Progenitor cell of endocrine pancreas (in vitro differentiated cells): Measurements from ENCODE around the gene BPIFB2. TPM values are rescaled to one million over a fixed set of nuclear protein-coding genes. Genes with fewer than 3 reads are reported as not detected.

Experiments
- DNase-seq: peaks from one replicate; pipeline ENCODE4 v3.0.0; 2021; ENCODE audit warnings: low spot score; ENCODE audit not compliant: unreplicated experiment
- H3K27ac Mint-ChIP-seq: 2 replicates; pipeline ENCODE4 v1.8.0; 2021; ENCODE audit warnings: mild to moderate bottlenecking, moderate library complexity, mixed read lengths
- H3K27me3 Mint-ChIP-seq: 2 replicates; pipeline ENCODE4 v1.8.0; 2021; ENCODE audit warnings: mixed read lengths
- H3K36me3 Mint-ChIP-seq: 2 replicates; pipeline ENCODE4 v1.8.0; 2022; ENCODE audit warnings: mixed read lengths; ENCODE audit not compliant: insufficient read depth
- H3K4me1 Mint-ChIP-seq: 2 replicates; pipeline ENCODE4 v1.8.0; 2021; ENCODE audit warnings: low read depth, mixed read lengths
- H3K4me3 Mint-ChIP-seq: 2 replicates; pipeline ENCODE4 v1.8.0; 2021; ENCODE audit warnings: low read depth, mild to moderate bottlenecking, moderate library complexity, mixed read lengths
- H3K9me3 Mint-ChIP-seq: 2 replicates; pipeline ENCODE4 v1.8.0; 2021; ENCODE audit warnings: low read depth, mixed read lengths
- CTCF ChIP-seq: fragments of 200-600 bp; sonication (generic); IDR thresholded peaks from one replicate; pipeline ENCODE4 v1.5.0; 2021; ENCODE audit warnings: antibody characterized with exemption, mild to moderate bottlenecking; ENCODE audit not compliant: unreplicated experiment
- total RNA-seq: library from RNA; stranded (reverse); gene quantifications from 2 replicates; pipeline ENCODE4 v1.2.1, GENCODE V29; 2021

The BPIFB2 gene
- total RNA-seq, 1 donor from 2014 or later = not detected

DNA sequence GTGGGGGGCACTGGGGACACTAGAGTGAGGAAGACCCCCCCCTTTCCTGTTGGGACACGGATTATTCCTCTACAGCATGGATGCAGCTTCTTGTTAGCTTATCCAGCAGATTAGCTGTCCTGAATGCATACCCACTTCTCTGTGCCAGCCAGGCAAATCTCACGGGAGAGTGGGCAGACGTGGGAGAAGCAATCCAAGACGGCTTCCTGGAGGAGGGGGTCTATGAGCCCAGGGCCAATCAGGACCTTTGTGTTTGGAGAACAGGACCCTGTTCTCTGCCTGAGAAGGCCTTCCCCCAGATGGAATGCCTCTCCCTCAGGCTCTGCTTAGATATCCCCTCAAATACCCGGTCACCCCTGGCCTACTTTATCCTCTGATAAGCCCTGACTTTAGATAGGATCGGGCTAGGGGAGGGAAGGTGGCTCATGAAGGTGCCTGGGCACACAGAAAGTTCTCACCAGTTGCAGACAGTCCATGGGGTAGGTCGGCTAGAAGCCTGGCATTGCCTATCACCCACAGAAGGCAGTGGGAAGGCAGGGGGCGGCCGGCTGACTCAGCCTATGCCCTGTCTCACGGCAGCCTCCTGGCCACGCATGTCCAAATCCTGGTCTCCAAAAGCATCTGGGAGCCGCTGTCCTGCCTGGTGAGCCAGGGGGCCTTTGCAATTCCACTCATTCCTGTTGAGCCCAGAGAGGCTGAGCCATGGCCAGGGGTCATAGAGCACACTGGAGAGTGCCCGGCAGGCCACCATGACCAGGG, 38.0 kb upstream of the BPIFB2 start:
- H3K27ac Mint-ChIP-seq = no peak overlapping the region
- peaks cover 2% of the 10 kb centered on the region for H3K4me1 Mint-ChIP-seq
- H3K27me3 Mint-ChIP-seq = peaks cover 3% of the 10 kb centered on the region
- DNase-seq = no peak
- no peak for TF ChIP-seq CTCF
- no peak overlapping the region for H3K4me3 Mint-ChIP-seq
- no peaks in the 10 kb centered on the region for H3K36me3 Mint-ChIP-seq
- no peaks in the 10 kb centered on the region for H3K9me3 Mint-ChIP-seq

DNA sequence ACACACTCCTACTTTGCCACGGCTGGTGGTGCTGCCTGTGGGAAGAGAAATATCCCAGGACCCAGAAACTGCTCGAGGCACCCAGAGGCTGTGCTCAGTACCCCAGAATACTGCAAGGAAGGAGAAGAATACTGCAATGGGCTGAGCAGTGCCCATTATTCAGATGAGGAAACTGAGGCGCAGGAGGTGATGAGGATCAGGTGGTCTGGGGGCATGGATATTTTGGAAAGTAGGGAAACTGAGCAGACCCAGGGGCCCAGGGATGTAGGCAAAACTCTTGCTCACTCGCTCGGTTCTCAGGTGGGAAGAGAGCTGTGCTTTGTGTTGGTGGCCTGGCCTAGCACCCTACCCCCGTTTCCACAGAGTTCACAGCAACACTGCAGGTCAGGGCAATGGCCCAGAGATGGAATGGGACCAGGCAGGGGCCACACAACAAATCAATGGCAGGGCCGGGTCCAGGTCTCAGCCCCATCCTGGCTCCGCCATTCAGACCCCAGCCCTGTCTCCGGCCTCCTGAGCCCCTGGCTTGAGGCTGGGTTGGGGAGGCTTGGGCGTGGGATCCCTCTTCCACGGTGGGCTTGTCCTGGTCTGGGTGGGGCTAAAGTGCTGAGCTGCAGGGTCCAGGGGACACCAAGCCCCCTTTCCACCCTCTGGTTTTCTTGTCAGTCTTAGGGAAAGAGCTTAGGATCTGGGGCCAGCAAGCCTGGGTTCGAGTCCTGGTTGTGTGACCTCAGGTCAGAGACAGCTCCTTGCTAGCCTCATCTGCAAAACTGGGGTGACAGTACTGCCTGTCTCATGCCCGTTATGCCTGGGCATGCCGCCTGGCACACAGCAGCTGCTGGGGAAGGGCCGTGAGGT, 37.2 kb upstream of the BPIFB2 start:
- no peak for DNase-seq
- H3K4me3 Mint-ChIP-seq = no peak overlapping the region
- no peaks in the 10 kb centered on the region for H3K9me3 Mint-ChIP-seq
- H3K27me3 Mint-ChIP-seq = peaks cover 3% of the 10 kb centered on the region
- H3K27ac Mint-ChIP-seq = no peak overlapping the region
- no peaks in the 10 kb centered on the region for H3K36me3 Mint-ChIP-seq
- H3K4me1 Mint-ChIP-seq = peaks cover 9% of the 10 kb centered on the region
- no peak for TF ChIP-seq CTCF

DNA sequence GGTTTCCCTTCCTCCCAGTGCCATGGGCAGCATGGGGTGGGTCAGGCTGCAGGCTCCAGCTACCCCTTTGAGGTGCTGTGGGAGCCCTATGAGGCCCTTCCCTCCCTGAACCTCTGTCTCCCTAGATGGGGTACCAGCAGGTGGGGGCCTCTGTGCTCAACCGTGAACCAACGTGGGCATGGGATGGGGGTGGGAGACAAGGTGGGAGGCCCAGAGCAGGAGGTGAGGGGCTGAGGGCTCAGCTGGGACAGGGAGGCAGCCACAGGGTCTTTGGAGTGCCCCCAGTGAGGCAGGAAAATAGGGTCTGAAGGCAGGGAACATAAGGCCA, 36.6 kb upstream of the BPIFB2 start:
- Mint-ChIP-seq H3K9me3 (no peaks in the 10 kb centered on the region), H3K4me1 (peaks cover 13% of the 10 kb centered on the region), H3K36me3 (no peaks in the 10 kb centered on the region), H3K4me3 (no peak overlapping the region), H3K27ac (no peak overlapping the region), H3K27me3 (peaks cover 3% of the 10 kb centered on the region)
- no peak for DNase-seq
- no peak for TF ChIP-seq CTCF

GRCh38 chr20:32971703-32972161, 35.8 kb upstream of the BPIFB2 start:
- no peak for TF ChIP-seq CTCF
- peaks cover 3% of the 10 kb centered on the region for H3K27me3 Mint-ChIP-seq
- no peak for DNase-seq
- peaks cover 17% of the 10 kb centered on the region for H3K4me1 Mint-ChIP-seq
- no peak overlapping the region for H3K27ac Mint-ChIP-seq
- H3K4me3 Mint-ChIP-seq = no peak overlapping the region
- no peaks in the 10 kb centered on the region for H3K9me3 Mint-ChIP-seq
- no peaks in the 10 kb centered on the region for H3K36me3 Mint-ChIP-seq

DNA sequence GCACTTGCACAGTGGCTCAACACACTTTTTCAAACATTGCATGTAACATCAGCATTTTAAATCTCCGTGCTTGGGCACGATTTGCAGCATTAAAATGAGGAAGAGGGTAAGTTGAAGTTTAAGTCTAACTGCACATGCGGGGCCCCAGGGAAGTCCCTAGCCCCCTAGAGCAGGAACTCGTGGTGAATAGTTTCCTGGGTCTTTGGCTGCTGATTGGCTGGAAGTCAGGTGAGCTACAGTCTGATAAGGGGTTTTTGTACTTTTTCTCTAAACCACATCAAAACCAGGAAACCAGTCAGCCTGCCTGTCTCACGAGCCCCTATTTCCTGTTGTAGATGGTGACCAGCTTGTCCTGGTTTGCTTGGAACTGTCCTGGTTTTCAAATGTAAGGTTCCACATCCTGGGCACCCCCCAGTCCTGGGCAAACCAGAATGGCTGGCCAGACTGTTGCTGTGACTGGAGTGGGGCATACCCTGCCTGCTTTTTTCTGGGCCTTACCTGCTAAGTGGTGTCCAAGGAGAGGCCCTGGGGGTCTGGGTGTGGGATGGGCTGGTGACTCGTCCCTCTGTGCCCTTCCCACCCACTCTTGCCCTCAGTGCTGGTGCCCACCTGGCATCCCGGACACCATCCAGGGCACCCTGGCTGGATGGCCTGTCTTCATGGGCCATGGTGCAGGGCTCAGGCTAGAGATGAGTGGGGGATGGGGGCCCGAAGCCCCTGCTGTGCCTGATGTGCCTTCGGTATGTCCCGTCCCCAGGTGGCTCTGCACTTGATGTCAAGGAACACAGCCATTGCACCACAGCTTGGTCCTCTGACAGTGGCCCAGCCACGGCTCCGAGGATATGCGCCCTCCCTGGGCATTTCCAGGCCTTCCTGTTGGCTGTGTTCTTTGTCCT, 35.1 kb upstream of the BPIFB2 start:
- Mint-ChIP-seq H3K4me3 (no peak overlapping the region), H3K4me1 (peaks cover 18% of the 10 kb centered on the region), H3K36me3 (no peaks in the 10 kb centered on the region), H3K27me3 (no peaks in the 10 kb centered on the region), H3K9me3 (no peaks in the 10 kb centered on the region), H3K27ac (no peak overlapping the region)
- no peak for TF ChIP-seq CTCF
- DNase-seq = no peak
